ENCODE data around the gene EPHB1. TPM values are rescaled to one million over a fixed set of nuclear protein-coding genes. Genes with fewer than 3 reads are reported as not detected.

The EPHB1 gene
- total RNA-seq, 4 donors from 2014 or later: 11.1 to 14.2 (median 13.0) TPM

- TF ChIP-seq POLR2A (IDR thresholded peaks at IDR 0.05): no peak
- no peak for TF ChIP-seq CTCF (IDR thresholded peaks at IDR 0.05)
- intact Hi-C loops (cut with DNase I; ENCODE audit: low total_unique reads): no loop called here
- DNase-seq (ENCODE audit: low spot score in 2 of 2): no peak
- H3K4me3 ChIP-seq (ENCODE audit: low read depth, poor library complexity, severe bottlenecking): no peak overlapping the region
- WGBS, 2 donors: 78 to 86% methylated on average over 9 of the region's 9 CpGs
These were observed 42.1 kb upstream of the EPHB1 start for GRCh38 chr3:134752761-134753461.

GRCh38 chr3:134753999-134754742 is 40.9 kb upstream of the EPHB1 start:
- DNase-seq (ENCODE audit: low spot score in 2 of 2): no peak
- TF ChIP-seq POLR2A (IDR thresholded peaks at IDR 0.05): no peak
- no peak for TF ChIP-seq CTCF (IDR thresholded peaks at IDR 0.05)
- 66 to 71% methylated on average over 6 of the region's 6 CpGs for WGBS, 2 donors
- intact Hi-C loops (cut with DNase I; ENCODE audit: low total_unique reads): no loop called here
- no peak overlapping the region for H3K4me3 ChIP-seq (ENCODE audit: low read depth, poor library complexity, severe bottlenecking)

- TF ChIP-seq CTCF (IDR thresholded peaks at IDR 0.05): no peak
- no peak overlapping the region for H3K4me3 ChIP-seq (ENCODE audit: low read depth, poor library complexity, severe bottlenecking)
- DNase-seq (ENCODE audit: low spot score in 2 of 2): peak in 1 of 2 donors; percentile 25
- intact Hi-C loops (cut with DNase I; ENCODE audit: low total_unique reads): no loop called here
- WGBS, 2 donors: 71 to 96% methylated on average over 2 to 3 of the region's 4 CpGs
These were observed 40.1 kb upstream of the EPHB1 start for GRCh38 chr3:134754768-134755559.

- H3K4me3 ChIP-seq (ENCODE audit: low read depth, poor library complexity, severe bottlenecking): no peak overlapping the region
- TF ChIP-seq POLR2A (IDR thresholded peaks at IDR 0.05) (no peak), CTCF (IDR thresholded peaks at IDR 0.05) (no peak)
- 69 to 97% methylated on average over 2 of the region's 2 CpGs for WGBS, 2 donors
- no peak for DNase-seq (ENCODE audit: low spot score in 2 of 2)
- intact Hi-C loops (cut with DNase I; ENCODE audit: low total_unique reads): no loop called here
These were observed 39.2 kb upstream of the EPHB1 start for GRCh38 chr3:134755821-134756220.

GRCh38 chr3:134757549-134758069 is 37.5 kb upstream of the EPHB1 start:
- no peak overlapping the region for H3K4me3 ChIP-seq (ENCODE audit: low read depth, poor library complexity, severe bottlenecking)
- intact Hi-C loops (cut with DNase I; ENCODE audit: low total_unique reads): no loop called here
- TF ChIP-seq CTCF (IDR thresholded peaks at IDR 0.05) (no peak), POLR2A (IDR thresholded peaks at IDR 0.05) (no peak)
- WGBS, 2 donors: 86 to 90% methylated on average over 3 of the region's 3 CpGs
- no peak for DNase-seq (ENCODE audit: low spot score in 2 of 2)
